ENCODE results near the gene CDK16.

CDK16 gene

GRCh38 chrX:47171996-47172395, 46.5 kb upstream of the CDK16 start:
- Histone ChIP-seq H4K8ac (ENCODE audit: low read depth, low read length) (no peak overlapping the region), H3K4me2 (ENCODE audit: low read length) (no peak overlapping the region), H3K4ac (ENCODE audit: low read depth, low read length) (no peak overlapping the region), H3K23ac (ENCODE audit: low read length) (no peak overlapping the region), H3K14ac (ENCODE audit: low read length) (no peak overlapping the region), H2BK120ac (ENCODE audit: insufficient read depth, low read length, poor library complexity) (no peak overlapping the region), H3K9ac (ENCODE audit: low read length) (no peak overlapping the region), H2BK12ac (ENCODE audit: low read length) (no peak overlapping the region), H3K4me3 (ENCODE audit: low read depth, low read length) (no peak overlapping the region), H3K4me1 (ENCODE audit: control insufficient read depth in 1 of 2, insufficient read depth in 2 of 2, low read length in 2 of 2) (no peaks in the 10 kb centered on the region), H3K79me1 (ENCODE audit: low read length) (no peaks in the 10 kb centered on the region), H2BK5ac (ENCODE audit: low read depth, low read length, poor library complexity) (no peak overlapping the region), H3K9me3 (ENCODE audit: insufficient read depth, low read depth, low read length) (no peaks in the 10 kb centered on the region), H3K18ac (ENCODE audit: low read length) (no peak overlapping the region), H2AFZ (ENCODE audit: insufficient read depth, low read length, poor library complexity) (no peak overlapping the region), H4K12ac (ENCODE audit: low read depth, low read length) (no peak overlapping the region), H2AK5ac (ENCODE audit: low read length) (no peak overlapping the region), H3K27me3 (ENCODE audit: insufficient read depth, low read length) (no peaks in the 10 kb centered on the region), H3K36me3 (ENCODE audit: control insufficient read depth in 1 of 2, insufficient read depth in 2 of 2, low read length in 2 of 2) (peaks cover 74 to 77% of the 10 kb centered on the region in 2 experiments), H3K27ac (ENCODE audit: low read depth, low read length) (no peak overlapping the region), H4K91ac (ENCODE audit: low read depth, low read length) (no peak overlapping the region), H3K79me2 (ENCODE audit: control insufficient read depth, insufficient read depth, low read length, poor library complexity) (no peaks in the 10 kb centered on the region)
- DNase-seq: no peak
- WGBS (ENCODE audit: extremely low coverage, insufficient coverage, insufficient read length): no CpG with 5 or more reads among the region's 2 CpGs

GRCh38 chrX:47172549-47172948, 45.9 kb upstream of the CDK16 start:
- H2BK12ac ChIP-seq (ENCODE audit: low read length): no peak overlapping the region
- no peaks in the 10 kb centered on the region for H3K9me3 ChIP-seq (ENCODE audit: insufficient read depth, low read depth, low read length)
- no peaks in the 10 kb centered on the region for H3K79me1 ChIP-seq (ENCODE audit: low read length)
- no peak overlapping the region for H3K4me3 ChIP-seq (ENCODE audit: low read depth, low read length)
- H3K18ac ChIP-seq (ENCODE audit: low read length): no peak overlapping the region
- no peak for DNase-seq
- H3K4me2 ChIP-seq (ENCODE audit: low read length): no peak overlapping the region
- no peak overlapping the region for H2BK120ac ChIP-seq (ENCODE audit: insufficient read depth, low read length, poor library complexity)
- no peak overlapping the region for H4K91ac ChIP-seq (ENCODE audit: low read depth, low read length)
- H3K23ac ChIP-seq (ENCODE audit: low read length): no peak overlapping the region
- H3K4me1 ChIP-seq (ENCODE audit: control insufficient read depth in 1 of 2, insufficient read depth in 2 of 2, low read length in 2 of 2): no peaks in the 10 kb centered on the region
- no peak overlapping the region for H2BK5ac ChIP-seq (ENCODE audit: low read depth, low read length, poor library complexity)
- no peaks in the 10 kb centered on the region for H3K79me2 ChIP-seq (ENCODE audit: control insufficient read depth, insufficient read depth, low read length, poor library complexity)
- no peak overlapping the region for H3K27ac ChIP-seq (ENCODE audit: low read depth, low read length)
- H3K9ac ChIP-seq (ENCODE audit: low read length): no peak overlapping the region
- WGBS (ENCODE audit: extremely low coverage, insufficient coverage, insufficient read length): no CpG with 5 or more reads among the region's 7 CpGs
- no peak overlapping the region for H4K8ac ChIP-seq (ENCODE audit: low read depth, low read length)
- no peak overlapping the region for H4K12ac ChIP-seq (ENCODE audit: low read depth, low read length)
- no peak overlapping the region for H3K4ac ChIP-seq (ENCODE audit: low read depth, low read length)
- no peak overlapping the region for H2AFZ ChIP-seq (ENCODE audit: insufficient read depth, low read length, poor library complexity)
- H2AK5ac ChIP-seq (ENCODE audit: low read length): no peak overlapping the region
- no peak overlapping the region for H3K14ac ChIP-seq (ENCODE audit: low read length)
- H3K36me3 ChIP-seq (ENCODE audit: control insufficient read depth in 1 of 2, insufficient read depth in 2 of 2, low read length in 2 of 2): peaks cover 77 to 80% of the 10 kb centered on the region in 2 experiments
- no peaks in the 10 kb centered on the region for H3K27me3 ChIP-seq (ENCODE audit: insufficient read depth, low read length)

DNA sequence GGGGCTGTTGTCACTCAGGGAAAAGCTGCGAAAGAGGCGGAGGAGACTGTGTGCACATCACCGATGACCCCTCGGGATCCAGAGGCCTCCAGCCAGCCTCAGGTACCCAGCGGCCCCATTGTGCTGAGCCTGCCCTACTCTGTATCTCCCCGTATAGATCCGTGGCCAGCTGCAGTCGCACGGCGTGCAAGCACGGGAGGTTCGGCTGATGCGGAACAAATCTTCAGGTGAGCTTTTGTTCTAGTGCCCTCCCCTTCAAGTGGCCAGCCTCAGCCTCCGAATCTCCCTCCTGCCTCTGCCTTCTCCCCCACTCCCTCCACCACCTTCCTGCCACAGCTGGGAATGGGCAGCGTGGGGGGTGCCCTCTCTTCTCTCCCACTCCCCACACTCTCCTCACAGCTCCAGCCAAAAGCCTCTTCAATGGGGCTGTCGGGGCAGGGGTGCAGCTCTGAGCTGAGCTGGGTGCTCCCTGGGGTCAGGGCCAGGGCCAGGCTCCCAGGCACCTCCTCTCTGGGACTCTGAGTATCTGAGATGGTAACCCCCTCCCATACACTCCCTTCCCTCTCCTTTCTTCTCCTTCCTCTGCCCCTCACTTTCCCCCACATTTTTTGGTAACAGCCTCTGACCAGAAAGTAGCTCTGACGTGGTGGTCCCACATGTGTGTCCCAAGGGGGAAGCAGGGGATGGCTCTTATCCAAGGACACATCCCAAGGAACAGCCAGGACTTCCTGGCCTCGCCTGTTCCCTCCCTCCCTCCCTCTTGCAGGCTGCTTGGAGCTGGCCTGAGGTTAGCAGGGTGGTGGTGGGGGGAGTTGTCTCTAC, 45.3 kb upstream of the CDK16 start:
- Histone ChIP-seq H2BK5ac (ENCODE audit: low read depth, low read length, poor library complexity) (no peak overlapping the region), H4K8ac (ENCODE audit: low read depth, low read length) (no peak overlapping the region), H3K23ac (ENCODE audit: low read length) (no peak overlapping the region), H3K9ac (ENCODE audit: low read length) (no peak overlapping the region), H2AK5ac (ENCODE audit: low read length) (no peak overlapping the region), H3K4me1 (ENCODE audit: control insufficient read depth in 1 of 2, insufficient read depth in 2 of 2, low read length in 2 of 2) (no peaks in the 10 kb centered on the region), H3K79me2 (ENCODE audit: control insufficient read depth, insufficient read depth, low read length, poor library complexity) (no peaks in the 10 kb centered on the region), H3K27me3 (ENCODE audit: insufficient read depth, low read length) (no peaks in the 10 kb centered on the region), H3K4me3 (ENCODE audit: low read depth, low read length) (no peak overlapping the region), H3K18ac (ENCODE audit: low read length) (no peak overlapping the region), H3K36me3 (ENCODE audit: control insufficient read depth in 1 of 2, insufficient read depth in 2 of 2, low read length in 2 of 2) (peaks cover 83 to 86% of the 10 kb centered on the region in 2 experiments), H3K4me2 (ENCODE audit: low read length) (no peak overlapping the region), H3K79me1 (ENCODE audit: low read length) (no peaks in the 10 kb centered on the region), H4K12ac (ENCODE audit: low read depth, low read length) (no peak overlapping the region), H3K14ac (ENCODE audit: low read length) (no peak overlapping the region), H3K9me3 (ENCODE audit: insufficient read depth, low read depth, low read length) (no peaks in the 10 kb centered on the region), H2AFZ (ENCODE audit: insufficient read depth, low read length, poor library complexity) (no peak overlapping the region), H3K4ac (ENCODE audit: low read depth, low read length) (no peak overlapping the region), H2BK120ac (ENCODE audit: insufficient read depth, low read length, poor library complexity) (no peak overlapping the region), H2BK12ac (ENCODE audit: low read length) (no peak overlapping the region), H3K27ac (ENCODE audit: low read depth, low read length) (no peak overlapping the region), H4K91ac (ENCODE audit: low read depth, low read length) (no peak overlapping the region)
- DNase-seq: no peak
- no CpG with 5 or more reads among the region's 18 CpGs for WGBS (ENCODE audit: extremely low coverage, insufficient coverage, insufficient read length)

DNA sequence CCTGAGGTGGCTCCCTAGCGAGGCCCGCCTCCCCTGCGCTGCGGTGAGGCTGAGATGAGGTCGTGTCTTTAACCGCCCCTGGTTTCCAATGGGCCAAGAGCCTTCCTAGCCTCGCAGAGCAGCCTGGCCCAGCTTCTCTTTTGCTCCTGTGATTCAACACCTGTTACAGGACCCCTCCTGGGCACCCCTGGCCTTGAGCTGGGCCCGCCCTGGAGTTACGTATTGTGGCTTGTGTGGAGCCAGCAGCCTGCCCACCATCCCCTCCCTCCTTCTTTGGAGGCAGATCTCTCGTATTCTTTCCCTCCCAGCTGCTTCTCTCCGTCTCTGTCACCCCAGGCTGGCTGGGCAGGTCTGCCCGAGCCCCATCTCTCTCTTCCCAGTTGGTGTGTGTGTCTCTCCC, 44.1 kb upstream of the CDK16 start:
- no peak overlapping the region for H4K8ac ChIP-seq (ENCODE audit: low read depth, low read length)
- H3K4me3 ChIP-seq (ENCODE audit: low read depth, low read length): no peak overlapping the region
- WGBS (ENCODE audit: extremely low coverage, insufficient coverage, insufficient read length): no CpG with 5 or more reads among the region's 12 CpGs
- H3K79me1 ChIP-seq (ENCODE audit: low read length): no peaks in the 10 kb centered on the region
- no peaks in the 10 kb centered on the region for H3K27me3 ChIP-seq (ENCODE audit: insufficient read depth, low read length)
- H4K12ac ChIP-seq (ENCODE audit: low read depth, low read length): no peak overlapping the region
- no peak overlapping the region for H2BK5ac ChIP-seq (ENCODE audit: low read depth, low read length, poor library complexity)
- H3K36me3 ChIP-seq (ENCODE audit: control insufficient read depth in 1 of 2, insufficient read depth in 2 of 2, low read length in 2 of 2): peaks cover 89 to 92% of the 10 kb centered on the region in 2 experiments
- H3K4ac ChIP-seq (ENCODE audit: low read depth, low read length): no peak overlapping the region
- no peak overlapping the region for H2BK120ac ChIP-seq (ENCODE audit: insufficient read depth, low read length, poor library complexity)
- no peak for DNase-seq
- no peak overlapping the region for H3K27ac ChIP-seq (ENCODE audit: low read depth, low read length)
- H4K91ac ChIP-seq (ENCODE audit: low read depth, low read length): no peak overlapping the region
- H3K9ac ChIP-seq (ENCODE audit: low read length): no peak overlapping the region
- no peak overlapping the region for H3K18ac ChIP-seq (ENCODE audit: low read length)
- no peaks in the 10 kb centered on the region for H3K79me2 ChIP-seq (ENCODE audit: control insufficient read depth, insufficient read depth, low read length, poor library complexity)
- no peaks in the 10 kb centered on the region for H3K4me1 ChIP-seq (ENCODE audit: control insufficient read depth in 1 of 2, insufficient read depth in 2 of 2, low read length in 2 of 2)
- no peak overlapping the region for H2BK12ac ChIP-seq (ENCODE audit: low read length)
- H3K23ac ChIP-seq (ENCODE audit: low read length): no peak overlapping the region
- H2AK5ac ChIP-seq (ENCODE audit: low read length): no peak overlapping the region
- H3K9me3 ChIP-seq (ENCODE audit: insufficient read depth, low read depth, low read length): no peaks in the 10 kb centered on the region
- H3K14ac ChIP-seq (ENCODE audit: low read length): no peak overlapping the region
- H3K4me2 ChIP-seq (ENCODE audit: low read length): no peak overlapping the region
- H2AFZ ChIP-seq (ENCODE audit: insufficient read depth, low read length, poor library complexity): no peak overlapping the region

Measured in trophoblast cell (in vitro differentiated cells and primary cell).